Glutamatergic neuron (in vitro differentiated cells): ENCODE results near the gene ASNSD1. TPM values are rescaled to one million over a fixed set of nuclear protein-coding genes. Genes with fewer than 3 reads are reported as not detected.
"Not testable (repeated sequence)": the region's sequence is repeated elsewhere in the genome, so short reads cannot be mapped to it uniquely, and the experiment has no call there.

Source experiments
- DNase-seq: peaks from one replicate; pipeline ENCODE4 v3.0.0; 2022
- H3K27ac Mint-ChIP-seq: one replicate; pipeline ENCODE4 v1.8.0; 2020; ENCODE audit warnings: mild to moderate bottlenecking, mixed read lengths, inconsistent platforms; ENCODE audit not compliant: unreplicated experiment
- H3K27me3 Mint-ChIP-seq: one replicate; pipeline ENCODE4 v1.8.0; 2020; ENCODE audit warnings: mild to moderate bottlenecking, moderate library complexity, mixed read lengths, inconsistent platforms; ENCODE audit not compliant: unreplicated experiment
- H3K36me3 Mint-ChIP-seq: one replicate; pipeline ENCODE4 v1.8.0; 2020; ENCODE audit warnings: mild to moderate bottlenecking, mixed read lengths, inconsistent platforms; ENCODE audit not compliant: unreplicated experiment
- H3K4me1 Mint-ChIP-seq: one replicate; pipeline ENCODE4 v1.8.0; 2020; ENCODE audit warnings: mild to moderate bottlenecking, low read depth, mixed read lengths, inconsistent platforms; ENCODE audit not compliant: unreplicated experiment
- H3K4me3 Mint-ChIP-seq: one replicate; pipeline ENCODE4 v1.8.0; 2020; ENCODE audit warnings: mild to moderate bottlenecking, mixed read lengths, inconsistent platforms; ENCODE audit not compliant: unreplicated experiment
- H3K9me3 Mint-ChIP-seq: one replicate; pipeline ENCODE4 v1.8.0; 2020; ENCODE audit warnings: mild to moderate bottlenecking, moderate library complexity, mixed read lengths, inconsistent platforms; ENCODE audit not compliant: unreplicated experiment
- CTCF ChIP-seq: fragments of 200-600 bp; sonication (generic); IDR thresholded peaks from one replicate; pipeline ENCODE4 v1.5.0; 2021; ENCODE audit not compliant: partially characterized antibody, unreplicated experiment
- total RNA-seq: library from RNA; stranded (reverse); fragmentation: NEBNext Ultra II Directional; extraction: Animal tissue kit (Norgen Biotek cat#: 25700); gene quantifications from one replicate; pipeline ENCODE4 v1.2.1, GENCODE V29; 2021; ENCODE audit not compliant: unreplicated experiment

The ASNSD1 gene
- total RNA-seq, 1 donor from 2014 or later: 39.9 TPM

GRCh38 chr2:189700681-189701080, 39.4 kb downstream of the ASNSD1 start:
- no peak for TF ChIP-seq CTCF
- no peaks in the 10 kb centered on the region for H3K27me3 Mint-ChIP-seq
- no peak overlapping the region for H3K27ac Mint-ChIP-seq
- H3K4me3 Mint-ChIP-seq: no peak overlapping the region
- no peaks in the 10 kb centered on the region for H3K36me3 Mint-ChIP-seq
- no peaks in the 10 kb centered on the region for H3K4me1 Mint-ChIP-seq
- H3K9me3 Mint-ChIP-seq: no peaks in the 10 kb centered on the region
- no peak for DNase-seq

- no peaks in the 10 kb centered on the region for H3K27me3 Mint-ChIP-seq
- TF ChIP-seq CTCF: peak; percentile 32
- no peak for DNase-seq
- no peak overlapping the region for H3K27ac Mint-ChIP-seq
- H3K36me3 Mint-ChIP-seq: no peaks in the 10 kb centered on the region
- no peak overlapping the region for H3K4me3 Mint-ChIP-seq
- no peaks in the 10 kb centered on the region for H3K4me1 Mint-ChIP-seq
- no peaks in the 10 kb centered on the region for H3K9me3 Mint-ChIP-seq
These were observed 40.8 kb downstream of the ASNSD1 start for GRCh38 chr2:189702071-189702470.

GRCh38 chr2:189709501-189710221, 48.4 kb downstream of the ASNSD1 start:
- no peak overlapping the region for H3K4me3 Mint-ChIP-seq
- H3K4me1 Mint-ChIP-seq: no peaks in the 10 kb centered on the region
- peaks cover 4% of the 10 kb centered on the region for H3K9me3 Mint-ChIP-seq
- H3K36me3 Mint-ChIP-seq: no peaks in the 10 kb centered on the region
- TF ChIP-seq CTCF: no peak
- H3K27ac Mint-ChIP-seq: peak overlapping the region; percentile 36
- H3K27me3 Mint-ChIP-seq: no peaks in the 10 kb centered on the region
- no peak for DNase-seq

GRCh38 chr2:189717593-189717992, 56.3 kb downstream of the ASNSD1 start:
- not testable (repeated sequence) for H3K4me1 Mint-ChIP-seq, H3K27ac Mint-ChIP-seq, H3K9me3 Mint-ChIP-seq, H3K4me3 Mint-ChIP-seq, H3K27me3 Mint-ChIP-seq, DNase-seq, H3K36me3 Mint-ChIP-seq

GRCh38 chr2:189719571-189719970, 58.3 kb downstream of the ASNSD1 start:
- no peak overlapping the region for H3K4me3 Mint-ChIP-seq
- DNase-seq: no peak
- H3K27me3 Mint-ChIP-seq: no peaks in the 10 kb centered on the region
- no peaks in the 10 kb centered on the region for H3K36me3 Mint-ChIP-seq
- H3K9me3 Mint-ChIP-seq: peaks cover 4% of the 10 kb centered on the region
- TF ChIP-seq CTCF: no peak
- H3K27ac Mint-ChIP-seq: no peak overlapping the region
- no peaks in the 10 kb centered on the region for H3K4me1 Mint-ChIP-seq

Other genes starting within 250 kb of the ASNSD1 start
- 41.4 TPM for gene WDR75, start 220.0 kb upstream of the ASNSD1 start, total RNA-seq
- gene SLC40A1, start 80.7 kb upstream of the ASNSD1 start, total RNA-seq: 0.56 TPM
- gene ANKAR, start 13.2 kb downstream of the ASNSD1 start, total RNA-seq: 3.6 TPM
- 12.5 TPM for gene OSGEPL1, start 101.3 kb downstream of the ASNSD1 start, total RNA-seq
- gene ORMDL1, start 122.9 kb downstream of the ASNSD1 start, total RNA-seq: 55.1 TPM
- gene PMS1, start 123.0 kb downstream of the ASNSD1 start, total RNA-seq: 45.0 TPM